Posterior vena cava (tissue), 2 donors: ENCODE measurements around the gene GALNT17. TPM values are rescaled to one million over a fixed set of nuclear protein-coding genes. Genes with fewer than 3 reads are reported as not detected.

Experiments used
- DNase-seq: peaks from one replicate; pipeline ENCODE4 v3.0.0-alpha.2; 2020; ENCODE audit warnings: low spot score
- intact Hi-C, 2 donors: fragments of 100-400 bp; cut with DNase I; formaldehyde crosslinking; loops; one replicate each; pipeline versions ENCODE4 v1.14.1 to v1.14.2; 2022 to 2023
- total RNA-seq, 2 donors: library from RNA; stranded (reverse); fragmentation: NEBNext Ultra II Directional; extraction: Animal tissue kit (Norgen Biotek cat#: 25700); gene quantifications; one replicate each; pipeline ENCODE4 v1.2.1, GENCODE V29; 2021
- donor health status: DM: yes; HTN: yes; CAD: no.
- donor health status: DM: yes; HTN: yes; CAD: no.

Gene GALNT17
- total RNA-seq, 2 donors from 2014 or later: 22.0 to 24.7 TPM

DNA sequence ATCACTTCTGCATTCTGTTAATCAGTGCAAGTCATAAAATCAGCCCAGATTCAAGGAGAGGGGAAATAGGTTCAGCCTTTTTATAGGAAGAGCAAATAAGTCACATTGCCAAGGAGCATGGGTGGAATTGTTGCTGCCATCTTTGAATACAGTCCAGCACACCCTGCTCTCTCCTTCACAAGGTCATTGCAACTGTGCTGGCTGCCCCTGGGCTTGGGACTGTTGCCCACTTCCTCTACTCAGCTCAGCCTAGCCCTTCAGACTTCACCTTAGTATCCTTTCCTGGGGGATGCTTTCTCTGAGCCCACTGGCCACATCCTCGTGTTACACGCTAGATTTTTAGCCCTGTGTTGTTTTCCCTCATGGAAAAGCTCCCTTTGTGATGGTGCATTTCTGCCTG lies 527.7 kb downstream of the GALNT17 start:
- intact Hi-C loops: no loop called here
- DNase-seq: no peak

GRCh38 chr7:71661671-71662224 lies 529.8 kb downstream of the GALNT17 start:
- intact Hi-C loops: no loop called here
- DNase-seq: no peak

GRCh38 chr7:71665716-71666115 lies 533.8 kb downstream of the GALNT17 start:
- DNase-seq: no peak
- intact Hi-C loops: no loop called here

- DNase-seq: no peak
- intact Hi-C loops: no loop called here
Observed at GRCh38 chr7:71668572-71668971, 536.6 kb downstream of the GALNT17 start.

GRCh38 chr7:71679480-71679879 lies 547.5 kb downstream of the GALNT17 start:
- intact Hi-C loops: loop anchor here in 1 of 2 donors (1.0 to 5.0 kb wide), 2 partner anchors 112 to 758 kb away; no protein-coding TSS in a partner anchor
- no peak for DNase-seq

DNA sequence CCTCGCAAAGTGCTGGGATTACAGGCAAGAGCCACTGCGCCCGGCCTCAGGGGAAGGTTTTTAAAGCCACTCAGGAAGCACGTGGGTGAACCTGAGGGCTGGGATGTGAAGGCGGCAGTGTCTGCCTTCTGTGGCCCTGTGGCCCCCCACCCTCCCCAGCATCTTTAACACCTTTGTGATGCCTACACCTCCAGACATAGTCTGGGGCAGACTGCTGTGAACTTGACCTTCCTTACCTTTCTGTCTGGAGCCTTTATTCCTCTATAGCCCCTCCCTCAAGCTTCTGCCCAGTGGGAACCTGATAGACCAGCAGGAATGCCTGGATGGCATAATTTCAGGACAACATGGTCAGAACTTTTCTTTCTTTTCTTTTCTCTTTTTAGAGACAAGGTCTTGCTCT lies 550.2 kb downstream of the GALNT17 start:
- DNase-seq: no peak
- intact Hi-C loops: loop anchor here in 1 of 2 donors (10.0 kb wide), 1 partner anchor 67 kb away; no protein-coding TSS in a partner anchor

DNA sequence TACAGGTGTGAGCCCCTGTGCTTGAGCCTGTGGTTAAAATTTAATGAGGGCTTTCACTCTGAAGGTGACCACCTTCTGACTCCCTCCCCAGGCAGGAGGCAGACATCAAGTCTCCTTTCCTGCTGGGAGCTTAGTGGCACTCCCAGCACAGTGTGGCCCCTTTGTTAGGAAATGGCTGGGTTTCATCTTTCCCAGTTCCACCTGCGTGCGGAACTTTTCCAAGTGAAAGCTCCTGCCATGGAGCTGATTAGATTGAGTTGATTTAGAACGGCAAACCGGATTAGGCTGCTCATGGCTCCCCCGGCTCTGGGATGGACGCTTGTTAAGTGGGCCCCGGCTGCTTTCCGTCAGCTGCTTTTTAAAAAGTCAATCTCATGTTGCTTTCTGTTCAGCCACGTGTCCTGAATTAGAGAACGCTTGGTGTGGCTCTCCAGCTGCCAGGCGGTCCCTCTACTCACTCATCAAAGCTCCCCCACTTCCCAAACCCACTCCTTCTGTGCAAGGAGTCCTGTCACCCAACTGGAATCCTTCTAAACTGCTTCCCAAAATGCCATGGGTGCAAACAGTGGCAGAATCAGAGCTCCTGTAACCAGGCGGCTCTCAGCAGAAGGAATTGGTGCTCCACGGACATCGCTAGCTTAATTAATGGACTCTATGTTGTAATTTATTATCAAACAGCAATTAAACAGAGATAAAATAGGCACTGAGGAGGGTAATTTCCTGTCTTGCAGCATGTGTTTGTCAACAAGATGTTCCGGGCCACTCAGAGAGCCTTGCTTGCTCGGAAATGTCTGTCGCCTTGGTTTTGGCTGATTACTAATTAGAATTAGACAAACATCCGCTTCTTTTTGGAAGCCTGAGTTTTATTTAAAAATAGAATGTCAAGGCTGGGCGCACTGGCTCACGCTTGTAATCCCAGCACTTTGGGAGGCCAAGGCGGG lies 551.2 kb downstream of the GALNT17 start:
- no peak for DNase-seq
- intact Hi-C loops: loop anchor here in 1 of 2 donors (10.0 kb wide), 1 partner anchor 68 kb away; no protein-coding TSS in a partner anchor

DNA sequence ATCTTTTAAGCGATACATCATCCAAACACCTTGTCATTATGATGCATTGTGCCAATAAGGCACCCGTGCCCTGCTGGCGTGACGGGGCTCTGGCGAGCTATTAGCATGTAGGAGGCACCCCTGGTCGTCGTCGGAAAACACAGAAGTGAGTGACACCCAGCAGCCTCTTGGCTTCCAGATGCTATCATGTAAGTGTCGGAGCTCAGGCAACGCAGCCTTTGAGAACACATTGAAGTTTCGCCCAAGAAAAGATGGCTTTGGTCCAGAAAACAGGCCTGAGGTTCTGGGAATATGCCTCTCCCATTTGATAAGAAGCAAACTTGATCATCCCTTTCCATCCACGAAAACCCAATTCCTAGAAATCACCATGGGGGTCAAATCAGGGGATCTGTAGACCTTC lies 555.3 kb downstream of the GALNT17 start:
- intact Hi-C loops: loop anchor here in 1 of 2 donors (10.0 kb wide), 1 partner anchor 72 kb away; no protein-coding TSS in a partner anchor
- DNase-seq: no peak

DNA sequence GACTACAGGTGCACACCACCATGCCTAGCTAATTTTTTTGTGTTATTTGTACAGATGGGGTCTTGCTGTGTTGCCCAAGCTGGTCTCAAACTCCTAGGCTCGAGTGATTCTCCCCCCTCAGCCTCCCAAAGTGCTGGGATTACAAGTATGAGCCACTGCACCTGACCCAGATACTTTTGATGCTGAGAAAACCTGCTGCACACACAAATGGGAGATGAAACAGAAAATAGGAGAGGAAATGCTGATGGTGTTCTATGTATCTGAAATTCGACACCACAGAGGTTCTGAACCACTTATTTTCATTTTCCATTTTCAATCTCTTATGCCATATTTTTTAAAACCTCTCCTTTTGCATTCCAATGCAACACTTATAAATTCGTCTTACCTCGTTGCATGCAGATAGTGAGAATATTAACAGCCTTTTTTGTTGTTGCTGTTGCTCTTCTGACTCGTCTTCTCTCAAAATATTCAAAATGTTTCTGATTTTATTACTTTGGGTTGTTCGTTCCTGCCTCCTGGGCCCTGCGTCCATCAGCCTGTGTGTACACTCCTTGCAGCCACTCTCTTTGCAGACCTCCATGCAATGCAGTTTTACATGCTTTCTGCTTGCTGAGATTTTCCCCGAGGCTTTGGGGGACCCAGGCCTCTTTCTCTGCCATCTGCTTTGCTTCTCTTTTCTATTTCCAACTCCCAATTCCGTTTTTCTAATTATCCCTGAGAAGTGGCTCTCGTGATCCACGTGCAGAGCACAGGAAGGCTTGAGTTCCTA lies 556.1 kb downstream of the GALNT17 start:
- no peak for DNase-seq
- intact Hi-C loops: loop anchor here in 1 of 2 donors (10.0 kb wide), 1 partner anchor 73 kb away; no protein-coding TSS in a partner anchor

DNA sequence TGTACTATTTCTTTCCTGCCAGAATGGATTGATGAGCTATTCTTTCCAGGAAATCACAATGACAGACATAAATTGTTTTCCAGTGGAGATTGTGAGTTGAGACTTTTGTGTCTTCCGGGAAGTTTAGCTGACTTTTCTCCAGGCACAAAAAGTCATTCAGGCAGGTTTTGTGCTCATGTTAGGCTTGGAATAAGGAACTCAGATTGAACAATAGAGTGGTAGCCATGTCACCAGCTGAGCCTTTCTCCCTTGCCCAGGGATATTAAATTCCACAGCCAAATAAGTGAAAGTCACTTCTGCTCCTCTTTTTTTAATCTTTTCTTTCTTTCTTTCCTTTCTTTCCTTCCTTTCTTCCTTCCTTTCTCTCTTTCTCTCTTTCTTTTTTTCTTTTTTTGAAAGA lies 559.6 kb downstream of the GALNT17 start:
- DNase-seq: no peak
- intact Hi-C loops: no loop called here

DNA sequence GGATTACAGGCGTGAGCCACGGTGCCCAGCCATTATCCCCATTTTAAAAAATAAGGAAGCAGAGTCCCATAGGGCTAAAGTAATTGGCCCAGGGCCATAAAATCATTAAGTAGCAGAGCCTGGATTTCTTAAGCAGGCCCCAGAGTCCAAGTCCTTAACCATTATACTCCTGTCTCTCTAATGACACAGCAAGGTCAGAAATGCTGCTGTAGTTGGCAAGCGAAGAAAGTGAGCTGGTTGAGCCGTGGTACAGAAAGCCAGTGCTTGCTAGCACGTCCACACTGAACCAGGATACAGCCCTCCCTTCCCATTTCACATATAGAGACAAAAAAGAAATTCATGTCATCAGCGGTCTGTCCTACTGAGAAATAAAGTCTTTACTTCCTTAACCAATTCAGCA lies 562.7 kb downstream of the GALNT17 start:
- no peak for DNase-seq
- intact Hi-C loops: no loop called here

DNA sequence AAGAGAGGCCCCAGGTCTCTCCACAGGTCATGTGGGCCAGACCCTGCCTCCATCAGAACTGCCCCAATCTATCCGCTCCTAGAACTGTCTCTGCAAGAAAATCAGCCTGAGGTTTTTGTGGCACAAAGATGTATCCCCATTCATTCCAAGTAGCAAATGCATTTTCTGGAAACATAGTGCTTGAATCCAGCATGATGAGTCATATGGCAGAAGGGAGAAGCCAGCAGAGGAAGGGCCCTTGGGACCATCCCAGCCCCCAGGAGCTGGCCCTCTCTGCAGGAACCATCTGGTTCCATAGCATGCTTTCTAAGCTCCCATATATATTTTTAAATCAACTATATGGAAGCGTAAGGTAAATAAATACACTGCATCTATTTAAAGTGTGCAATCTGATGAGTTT lies 563.2 kb downstream of the GALNT17 start:
- DNase-seq: no peak
- intact Hi-C loops: no loop called here

GRCh38 chr7:71696511-71696910 lies 564.6 kb downstream of the GALNT17 start:
- DNase-seq: no peak
- intact Hi-C loops: no loop called here

DNA sequence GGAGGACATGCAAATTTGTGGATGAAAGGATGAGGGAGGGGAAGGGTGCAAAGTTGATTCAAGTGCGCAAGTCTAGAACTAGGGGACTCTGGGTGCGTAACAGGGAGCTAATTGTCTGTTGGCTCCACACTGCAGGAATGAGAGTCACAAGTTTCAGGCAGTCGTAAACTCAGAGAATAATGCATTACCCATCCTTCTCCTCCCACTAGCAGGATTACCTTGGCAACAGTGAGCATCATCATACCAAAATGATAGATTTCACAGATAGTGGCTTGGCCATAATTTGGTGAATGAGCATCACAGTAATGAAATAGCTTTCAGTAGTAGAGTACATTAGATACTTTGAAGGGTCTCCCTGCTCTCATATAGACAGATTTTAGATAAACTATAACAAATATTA lies 565.5 kb downstream of the GALNT17 start:
- intact Hi-C loops: no loop called here
- DNase-seq: no peak

GRCh38 chr7:71705217-71705616 lies 573.3 kb downstream of the GALNT17 start:
- intact Hi-C loops: no loop called here
- DNase-seq: no peak

DNA sequence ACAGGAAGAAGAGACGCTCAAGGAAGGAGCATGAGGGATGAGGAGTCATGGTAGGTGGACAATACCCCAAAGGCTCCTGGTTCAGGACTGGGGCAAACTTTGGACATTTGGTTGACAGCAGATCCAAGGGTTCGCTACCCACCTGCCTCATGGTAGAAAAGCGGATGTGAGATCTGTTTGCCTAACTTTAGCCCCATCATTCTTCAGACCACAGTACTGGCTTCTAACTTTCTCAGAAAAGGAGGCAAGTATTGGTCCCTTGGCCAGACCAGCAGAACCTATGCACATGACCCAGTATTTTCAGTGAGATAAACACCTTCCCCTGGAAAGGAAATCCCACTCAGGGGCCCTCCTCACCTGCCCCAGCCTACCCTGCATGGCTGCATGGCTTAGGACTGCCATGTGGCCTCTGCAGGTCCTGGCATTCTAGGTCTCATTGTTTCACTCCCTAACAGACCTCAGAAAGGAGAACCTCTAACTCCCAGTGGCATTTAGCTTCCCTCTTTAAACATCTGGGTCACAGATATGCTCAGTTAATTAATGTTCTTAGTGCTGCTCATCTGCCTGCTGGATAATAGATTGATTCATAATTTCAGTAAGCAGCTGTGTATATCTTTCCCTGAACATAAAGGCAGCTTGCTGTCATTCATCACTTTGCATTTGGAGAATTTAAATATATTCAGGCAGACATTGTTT lies 574.1 kb downstream of the GALNT17 start:
- DNase-seq: no peak

DNA sequence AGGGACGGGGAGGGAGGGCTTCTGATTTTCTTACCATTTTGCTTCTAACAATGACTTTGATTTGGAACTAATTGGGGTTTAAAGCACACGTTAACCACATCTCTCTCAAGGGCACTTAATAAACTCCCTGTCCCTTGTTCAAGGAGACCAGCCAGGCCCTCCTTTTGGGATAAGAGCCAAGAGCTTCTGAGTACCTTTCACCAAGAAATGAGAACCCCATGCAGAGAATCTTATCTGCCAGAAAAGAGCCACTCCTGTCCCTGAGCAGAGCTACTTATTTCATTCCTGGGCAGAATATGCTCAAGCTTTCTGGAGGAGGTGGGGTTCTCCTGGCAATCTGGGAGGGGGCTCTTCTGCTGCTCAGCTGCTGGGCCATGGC lies 574.6 kb downstream of the GALNT17 start:
- DNase-seq: no peak
- intact Hi-C loops: no loop called here

More for the DNA sequence above, 574.1 kb downstream of the GALNT17 start:
- intact Hi-C loops: no loop called here

GRCh38 chr7:71707041-71707440 lies 575.1 kb downstream of the GALNT17 start:
- no peak for DNase-seq
- intact Hi-C loops: no loop called here

- intact Hi-C loops: no loop called here
- DNase-seq: no peak
Observed at GRCh38 chr7:71708710-71709109, 576.8 kb downstream of the GALNT17 start.
